Sigmoid colon (tissue), 4 donors: ENCODE measurements around the gene CCDC192.

Source experiments
- EP300 ChIP-seq, 4 donors: sonication (generic); formaldehyde crosslinking; IDR thresholded peaks; one replicate each; pipeline ENCODE4 v1.6.1; 2017; ENCODE audit warnings: antibody characterized with exemption in 4 of 4
- POLR2A ChIP-seq, 2 donors: fragments of 450-650 bp; IDR thresholded peaks; one replicate each; pipeline ENCODE4 v1.6.1; 2016; ENCODE audit warnings: antibody characterized with exemption in 2 of 2, mild to moderate bottlenecking in 2 of 2, moderate library complexity in 2 of 2
- POLR2AphosphoS5 ChIP-seq, 4 donors: sonication (generic); formaldehyde crosslinking; IDR thresholded peaks; one replicate each; pipeline ENCODE4 v1.6.1; 2017; ENCODE audit warnings: antibody characterized with exemption in 4 of 4
- TF ChIP-seq, protein P1 (sequence below), 4 experiments: fragments of 450-650 bp in 3 of 4; fragments of 200-600 bp in 1 of 4; IDR thresholded peaks; one replicate each; pipeline ENCODE4 v1.5.1; 2016 to 2019; ENCODE audit warnings: antibody characterized with exemption in 4 of 4, mild to moderate bottlenecking in 3 of 4, moderate library complexity in 2 of 4

DNA sequence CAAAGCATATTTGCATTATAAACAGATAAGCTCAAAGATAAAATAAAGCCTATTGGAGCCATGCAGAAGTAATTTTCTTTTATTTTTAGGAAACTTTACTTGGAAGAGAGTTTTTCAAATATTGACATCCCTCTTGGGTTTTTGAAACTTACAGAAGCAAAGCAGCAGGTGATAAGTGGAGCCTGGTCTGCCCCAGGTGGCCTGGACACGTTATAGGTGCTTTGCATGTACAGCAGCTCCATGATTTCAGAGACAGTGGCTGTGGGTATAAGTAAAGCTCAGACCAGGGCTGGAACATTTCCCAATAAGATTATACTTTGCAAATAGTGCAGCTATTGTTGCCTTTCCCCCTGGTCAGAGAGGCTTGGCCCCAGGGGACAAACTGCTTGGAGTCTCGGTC lies 51.5 kb downstream of the CCDC192 start:
- TF ChIP-seq, protein P1, sequence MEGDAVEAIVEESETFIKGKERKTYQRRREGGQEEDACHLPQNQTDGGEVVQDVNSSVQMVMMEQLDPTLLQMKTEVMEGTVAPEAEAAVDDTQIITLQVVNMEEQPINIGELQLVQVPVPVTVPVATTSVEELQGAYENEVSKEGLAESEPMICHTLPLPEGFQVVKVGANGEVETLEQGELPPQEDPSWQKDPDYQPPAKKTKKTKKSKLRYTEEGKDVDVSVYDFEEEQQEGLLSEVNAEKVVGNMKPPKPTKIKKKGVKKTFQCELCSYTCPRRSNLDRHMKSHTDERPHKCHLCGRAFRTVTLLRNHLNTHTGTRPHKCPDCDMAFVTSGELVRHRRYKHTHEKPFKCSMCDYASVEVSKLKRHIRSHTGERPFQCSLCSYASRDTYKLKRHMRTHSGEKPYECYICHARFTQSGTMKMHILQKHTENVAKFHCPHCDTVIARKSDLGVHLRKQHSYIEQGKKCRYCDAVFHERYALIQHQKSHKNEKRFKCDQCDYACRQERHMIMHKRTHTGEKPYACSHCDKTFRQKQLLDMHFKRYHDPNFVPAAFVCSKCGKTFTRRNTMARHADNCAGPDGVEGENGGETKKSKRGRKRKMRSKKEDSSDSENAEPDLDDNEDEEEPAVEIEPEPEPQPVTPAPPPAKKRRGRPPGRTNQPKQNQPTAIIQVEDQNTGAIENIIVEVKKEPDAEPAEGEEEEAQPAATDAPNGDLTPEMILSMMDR (IDR thresholded peaks at IDR 0.05) = no peak
- no peak for TF ChIP-seq POLR2AphosphoS5 (IDR thresholded peaks at IDR 0.05)
- TF ChIP-seq EP300 (IDR thresholded peaks at IDR 0.05) = no peak
- TF ChIP-seq POLR2A (IDR thresholded peaks at IDR 0.05) = no peak
